PFSK-1 (cell line): Measurements from ENCODE around the gene FAS.

Experiments used
- FOXP2 ChIP-seq: optimal IDR thresholded peaks from 2 replicates; pipeline ENCODE3; 2011; ENCODE audit warnings: borderline replicate concordance, control low read depth, inconsistent platforms; ENCODE audit not compliant: insufficient read depth; ENCODE audit errors: extremely low read length, extremely low read depth
- POLR2AphosphoS5 ChIP-seq: IDR thresholded peaks from 2 replicates; pipeline ENCODE4 v1.6.1; 2012; ENCODE audit warnings: low read depth, mild to moderate bottlenecking, control low read depth, low read length, moderate library complexity
- SIN3A ChIP-seq: IDR thresholded peaks from 2 replicates; pipeline ENCODE4 v1.6.1; 2012; ENCODE audit warnings: mild to moderate bottlenecking, low read length, moderate library complexity, borderline replicate concordance; ENCODE audit not compliant: insufficient read depth
- TAF1 ChIP-seq: IDR thresholded peaks from 2 replicates; pipeline ENCODE4 v1.6.1; 2012; ENCODE audit warnings: low read length, control low read depth, borderline replicate concordance; ENCODE audit not compliant: insufficient read depth
- TF ChIP-seq, protein P1 (sequence below), 2 experiments: IDR thresholded peaks; 2 replicates each; pipeline versions ENCODE4 v1.6.1 to v1.8.0; 2011 to 2012; ENCODE audit warnings: low read depth in 2 of 2, low read length in 2 of 2, control low read depth in 1 of 2, inconsistent platforms in 1 of 2, mild to moderate bottlenecking in 1 of 2, moderate library complexity in 1 of 2; ENCODE audit not compliant: insufficient read depth in 1 of 2

- no peak for TF ChIP-seq TAF1
- TF ChIP-seq, protein P1, sequence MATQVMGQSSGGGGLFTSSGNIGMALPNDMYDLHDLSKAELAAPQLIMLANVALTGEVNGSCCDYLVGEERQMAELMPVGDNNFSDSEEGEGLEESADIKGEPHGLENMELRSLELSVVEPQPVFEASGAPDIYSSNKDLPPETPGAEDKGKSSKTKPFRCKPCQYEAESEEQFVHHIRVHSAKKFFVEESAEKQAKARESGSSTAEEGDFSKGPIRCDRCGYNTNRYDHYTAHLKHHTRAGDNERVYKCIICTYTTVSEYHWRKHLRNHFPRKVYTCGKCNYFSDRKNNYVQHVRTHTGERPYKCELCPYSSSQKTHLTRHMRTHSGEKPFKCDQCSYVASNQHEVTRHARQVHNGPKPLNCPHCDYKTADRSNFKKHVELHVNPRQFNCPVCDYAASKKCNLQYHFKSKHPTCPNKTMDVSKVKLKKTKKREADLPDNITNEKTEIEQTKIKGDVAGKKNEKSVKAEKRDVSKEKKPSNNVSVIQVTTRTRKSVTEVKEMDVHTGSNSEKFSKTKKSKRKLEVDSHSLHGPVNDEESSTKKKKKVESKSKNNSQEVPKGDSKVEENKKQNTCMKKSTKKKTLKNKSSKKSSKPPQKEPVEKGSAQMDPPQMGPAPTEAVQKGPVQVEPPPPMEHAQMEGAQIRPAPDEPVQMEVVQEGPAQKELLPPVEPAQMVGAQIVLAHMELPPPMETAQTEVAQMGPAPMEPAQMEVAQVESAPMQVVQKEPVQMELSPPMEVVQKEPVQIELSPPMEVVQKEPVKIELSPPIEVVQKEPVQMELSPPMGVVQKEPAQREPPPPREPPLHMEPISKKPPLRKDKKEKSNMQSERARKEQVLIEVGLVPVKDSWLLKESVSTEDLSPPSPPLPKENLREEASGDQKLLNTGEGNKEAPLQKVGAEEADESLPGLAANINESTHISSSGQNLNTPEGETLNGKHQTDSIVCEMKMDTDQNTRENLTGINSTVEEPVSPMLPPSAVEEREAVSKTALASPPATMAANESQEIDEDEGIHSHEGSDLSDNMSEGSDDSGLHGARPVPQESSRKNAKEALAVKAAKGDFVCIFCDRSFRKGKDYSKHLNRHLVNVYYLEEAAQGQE (IDR thresholded peaks at IDR 0.05; ENCODE audit: insufficient read depth in 1 of 2, low read depth in 2 of 2, low read length in 2 of 2): no peak
- no peak for TF ChIP-seq SIN3A
- no peak for TF ChIP-seq POLR2AphosphoS5
- no peak for TF ChIP-seq FOXP2
Observed at GRCh38 chr10:88946965-88947590, 43.5 kb upstream of the FAS start.
